DOHH2 (cell line): ENCODE measurements around the gene FARS2.

ENCODE experiments used
- CTCF ChIP-seq: fragments of 200-600 bp; sonication (generic); IDR thresholded peaks from one replicate; pipeline ENCODE4 v1.5.1; 2014; ENCODE audit warnings: antibody characterized with exemption, mild to moderate bottlenecking, low read depth, low read length; ENCODE audit not compliant: poor library complexity, severe bottlenecking
- EZH2phosphoT487 ChIP-seq: fragments of 200-600 bp; sonication (generic); IDR thresholded peaks from 2 replicates; pipeline ENCODE4 v1.6.1; 2017; ENCODE audit warnings: borderline replicate concordance, mild to moderate bottlenecking, antibody characterized with exemption, low read length, moderate library complexity, mixed read lengths

DNA sequence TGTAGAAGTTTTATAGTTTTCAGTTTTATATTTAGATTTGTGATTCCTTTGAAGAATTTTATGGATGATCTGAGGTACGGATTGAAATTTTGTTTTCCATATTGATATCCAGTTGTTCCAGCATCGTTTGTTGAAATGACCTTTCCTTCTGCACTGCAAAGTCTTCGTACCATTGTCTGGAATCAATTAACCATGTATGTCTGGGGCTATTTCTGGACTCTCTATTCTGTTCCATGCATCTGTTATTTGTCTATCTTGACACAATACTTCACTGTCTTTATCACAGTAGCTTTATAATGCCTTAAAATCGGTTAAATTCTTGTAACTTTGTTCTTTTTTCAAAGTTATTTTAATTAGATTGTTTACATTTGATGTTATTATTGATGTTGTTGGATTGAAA, 154.9 kb downstream of the FARS2 start:
- TF ChIP-seq CTCF, result no peak
- no peak for TF ChIP-seq EZH2phosphoT487
